Sigmoid colon (tissue), 7 donors: ENCODE measurements around the gene DOCK3. TPM values are rescaled to one million over a fixed set of nuclear protein-coding genes. Genes with fewer than 3 reads are reported as not detected.

ENCODE experiments used
- DNase-seq: peaks from one replicate; pipeline ENCODE4 v3.0.0-alpha.2; 2019
- H3K27ac ChIP-seq, 4 donors: fragments of 200-600 bp; sonication (generic); one replicate each; pipeline ENCODE4 v1.5.1; 2016 to 2019; ENCODE audit warnings: mild to moderate bottlenecking in 1 of 4
- H3K27me3 ChIP-seq, 3 donors: fragments of 200-600 bp; sonication (generic); one replicate each; pipeline ENCODE4 v1.5.1; 2019; ENCODE audit warnings: mild to moderate bottlenecking in 1 of 3
- H3K36me3 ChIP-seq, 4 donors: fragments of 200-600 bp; sonication (generic); one replicate each; pipeline ENCODE4 v1.5.1; 2016 to 2019
- H3K4me1 ChIP-seq, 4 donors: fragments of 200-600 bp; sonication (generic); one replicate each; pipeline ENCODE4 v1.5.1; 2017 to 2019
- H3K4me3 ChIP-seq, 4 donors: fragments of 200-600 bp; sonication (generic); one replicate each; pipeline ENCODE4 v1.5.1; 2017 to 2019; ENCODE audit warnings: mild to moderate bottlenecking in 2 of 4, moderate library complexity in 1 of 4
- H3K9me3 ChIP-seq, 4 donors: fragments of 200-600 bp in 3 of 4; sonication (generic) in 3 of 4; one replicate each; pipeline versions ENCODE4 v1.5.1 to v1.6.1; 2013 to 2019
- CTCF ChIP-seq, 4 experiments: fragments of 450-650 bp in 3 of 4; fragments of 200-600 bp in 1 of 4; IDR thresholded peaks; one replicate each; pipeline ENCODE4 v1.5.1; 2016 to 2019; ENCODE audit warnings: antibody characterized with exemption in 4 of 4, mild to moderate bottlenecking in 3 of 4, moderate library complexity in 2 of 4
- EP300 ChIP-seq, 4 donors: sonication (generic); formaldehyde crosslinking; IDR thresholded peaks; one replicate each; pipeline ENCODE4 v1.6.1; 2017; ENCODE audit warnings: antibody characterized with exemption in 4 of 4
- POLR2A ChIP-seq, 2 donors: fragments of 450-650 bp; IDR thresholded peaks; one replicate each; pipeline ENCODE4 v1.6.1; 2016; ENCODE audit warnings: antibody characterized with exemption in 2 of 2, mild to moderate bottlenecking in 2 of 2, moderate library complexity in 2 of 2
- POLR2AphosphoS5 ChIP-seq, 4 donors: sonication (generic); formaldehyde crosslinking; IDR thresholded peaks; one replicate each; pipeline ENCODE4 v1.6.1; 2017; ENCODE audit warnings: antibody characterized with exemption in 4 of 4
- WGBS, 2 donors: extraction: QIAGEN DNeasy Blood & Tissue Kit; methylation state at CpG; one replicate each; pipeline ENCODE4 v1.1.7; 2013; 5-methylcytosine and 5-hydroxymethylcytosine counted together
- intact Hi-C: fragments of 100-400 bp; cut with DNase I; formaldehyde crosslinking; loops from one replicate; pipeline ENCODE4 v1.15.1; 2023
- polyA plus RNA-seq, 3 donors: library from polyadenylated mRNA; stranded (reverse); fragments of 200-250 nt; gene quantifications; one replicate each; pipeline ENCODE4 v1.2.3, GENCODE V29; 2013
- total RNA-seq, 4 donors: library from RNA; depleted of rRNA; stranded (reverse); fragments of >200 nt; gene quantifications; one replicate each; pipeline ENCODE4 v1.1.0, GENCODE V29; 2016
- donor health status: healthy with polysubstance abuse.
- donor health status: Bipolar disorder and iron deficiency.
- donor health status: healthy.

Gene DOCK3
- total and polyA plus RNA-seq, 7 donors = 0.25 to 4.4 (median 3.3) TPM; not detected in 2

- Histone ChIP-seq H3K36me3 (no peaks in the 10 kb centered on the region), H3K27ac (no peak overlapping the region), H3K9me3 (peaks cover 0 to 11% (median 1%) of the 10 kb centered on the region in 4 donors), H3K4me1 (no peaks in the 10 kb centered on the region), H3K27me3 (no peaks in the 10 kb centered on the region), H3K4me3 (no peak overlapping the region)
- no peak for DNase-seq
- intact Hi-C loops = no loop called here
- 84 to 86% methylated on average over 1 of the region's 1 CpG for WGBS, 2 donors
- TF ChIP-seq POLR2A (IDR thresholded peaks at IDR 0.05) (no peak), CTCF (IDR thresholded peaks at IDR 0.05) (no peak), EP300 (IDR thresholded peaks at IDR 0.05) (no peak), POLR2AphosphoS5 (IDR thresholded peaks at IDR 0.05) (no peak)
These were observed 131.3 kb downstream of the DOCK3 start for GRCh38 chr3:50806031-50806430.

GRCh38 chr3:50806806-50807205, 132.1 kb downstream of the DOCK3 start:
- TF ChIP-seq EP300 (IDR thresholded peaks at IDR 0.05) (no peak), POLR2AphosphoS5 (IDR thresholded peaks at IDR 0.05) (no peak), POLR2A (IDR thresholded peaks at IDR 0.05) (no peak), CTCF (IDR thresholded peaks at IDR 0.05) (no peak)
- H3K36me3 ChIP-seq = no peaks in the 10 kb centered on the region
- WGBS, 2 donors = 78 to 80% methylated on average over 4 of the region's 4 CpGs

DNA sequence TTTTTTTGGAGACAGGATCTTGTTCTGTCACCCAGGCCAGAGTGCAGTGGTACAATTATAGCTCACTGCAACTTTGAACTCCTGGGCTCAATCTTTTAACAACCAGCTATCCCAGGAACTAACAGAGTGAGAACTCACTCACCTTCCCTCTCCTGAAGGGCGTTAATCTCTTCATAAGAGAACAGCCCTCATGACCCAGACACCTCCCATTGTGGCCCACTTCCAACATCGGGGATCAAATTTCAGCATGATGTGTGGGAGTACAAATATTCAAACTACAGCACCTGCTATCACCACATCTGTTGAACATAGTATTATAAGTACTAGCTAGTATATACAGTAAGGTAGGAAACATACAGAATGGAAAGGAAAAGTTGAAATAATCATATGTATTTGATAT, 132.5 kb downstream of the DOCK3 start:
- no peak overlapping the region for H3K27ac ChIP-seq
- no peak for TF ChIP-seq CTCF (IDR thresholded peaks at IDR 0.05)
- no peak for TF ChIP-seq EP300 (IDR thresholded peaks at IDR 0.05)
- no peak for TF ChIP-seq POLR2AphosphoS5 (IDR thresholded peaks at IDR 0.05)
- TF ChIP-seq POLR2A (IDR thresholded peaks at IDR 0.05) = no peak
- intact Hi-C loops = no loop called here
- H3K9me3 ChIP-seq = peaks cover 0 to 6% (median 0%) of the 10 kb centered on the region in 4 donors
- no peak for DNase-seq
- H3K4me3 ChIP-seq = no peak overlapping the region
- 36 to 66% methylated on average over 2 of the region's 2 CpGs for WGBS, 2 donors
- H3K4me1 ChIP-seq = no peaks in the 10 kb centered on the region
- no peaks in the 10 kb centered on the region for H3K27me3 ChIP-seq
- no peaks in the 10 kb centered on the region for H3K36me3 ChIP-seq

More at GRCh38 chr3:50806806-50807205, 132.1 kb downstream of the DOCK3 start:
- DNase-seq = no peak
- Histone ChIP-seq H3K27ac (no peak overlapping the region), H3K27me3 (no peaks in the 10 kb centered on the region), H3K9me3 (peaks cover 0 to 7% (median 0%) of the 10 kb centered on the region in 4 donors), H3K4me3 (no peak overlapping the region), H3K4me1 (no peaks in the 10 kb centered on the region)
- intact Hi-C loops = no loop called here

DNA sequence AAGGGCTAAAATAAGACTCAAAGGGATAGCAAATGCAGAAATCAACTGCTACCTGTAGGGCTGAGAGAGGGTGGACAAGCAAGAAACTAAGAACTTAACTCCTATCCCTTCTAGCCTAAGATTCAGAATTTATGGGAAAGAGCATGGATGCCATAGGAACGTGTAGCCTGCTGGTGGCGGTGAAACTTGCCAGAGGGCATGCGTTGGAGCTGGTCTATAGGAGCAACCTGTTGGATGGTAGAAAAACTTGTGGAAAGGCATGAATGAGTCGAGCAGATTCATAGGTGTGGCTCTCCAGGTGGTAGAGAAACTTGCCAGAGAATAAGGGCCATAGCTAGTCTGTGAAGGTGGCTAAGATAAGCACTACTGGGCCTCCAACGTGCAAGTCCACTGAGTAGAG, 137.2 kb downstream of the DOCK3 start:
- H3K27ac ChIP-seq = no peak overlapping the region
- intact Hi-C loops = no loop called here
- H3K4me1 ChIP-seq = no peaks in the 10 kb centered on the region
- H3K9me3 ChIP-seq = no peaks in the 10 kb centered on the region
- no peak for DNase-seq
- TF ChIP-seq POLR2A (IDR thresholded peaks at IDR 0.05) (no peak), EP300 (IDR thresholded peaks at IDR 0.05) (no peak), CTCF (IDR thresholded peaks at IDR 0.05) (no peak), POLR2AphosphoS5 (IDR thresholded peaks at IDR 0.05) (no peak)
- H3K27me3 ChIP-seq = no peaks in the 10 kb centered on the region
- H3K36me3 ChIP-seq = no peaks in the 10 kb centered on the region
- WGBS, 2 donors = 63 to 78% methylated on average over 5 of the region's 5 CpGs
- H3K4me3 ChIP-seq = no peak overlapping the region

- no peak overlapping the region for H3K27ac ChIP-seq
- H3K27me3 ChIP-seq = no peaks in the 10 kb centered on the region
- no peak for DNase-seq
- no peaks in the 10 kb centered on the region for H3K4me1 ChIP-seq
- TF ChIP-seq EP300 (IDR thresholded peaks at IDR 0.05) (no peak), POLR2A (IDR thresholded peaks at IDR 0.05) (no peak), CTCF (IDR thresholded peaks at IDR 0.05) (no peak), POLR2AphosphoS5 (IDR thresholded peaks at IDR 0.05) (no peak)
- intact Hi-C loops = no loop called here
- no peaks in the 10 kb centered on the region for H3K9me3 ChIP-seq
- no peaks in the 10 kb centered on the region for H3K36me3 ChIP-seq
- no peak overlapping the region for H3K4me3 ChIP-seq
These were observed 141.1 kb downstream of the DOCK3 start for GRCh38 chr3:50815844-50816243.
